Kasumi-1 (cell line): ENCODE results near the gene RNLS.

Experiments used
- DNase-seq, 2 experiments: peaks; one replicate each; lab custom pipeline; 2025; lab: John Stamatoyannopoulos, UW

Gene RNLS

DNA sequence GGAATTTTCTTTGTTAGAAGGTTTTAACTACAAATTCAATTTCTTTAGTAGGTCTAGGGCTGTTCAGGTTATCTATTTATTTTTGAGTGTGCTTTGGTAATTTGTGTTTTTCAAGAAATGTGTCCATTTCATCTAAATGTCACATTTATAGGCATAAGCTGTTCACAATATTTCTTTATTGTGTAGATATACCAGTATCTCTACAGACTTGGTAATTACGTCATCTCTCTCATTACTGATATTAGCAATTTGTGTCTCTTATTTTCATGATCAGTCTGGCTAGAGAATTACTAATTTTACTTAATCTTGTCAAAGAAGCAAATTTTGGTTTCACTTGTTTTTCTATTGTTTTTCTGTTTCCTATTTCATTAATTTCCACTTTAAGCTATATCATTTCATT is 152.0 kb downstream of the RNLS start:
- DNase-seq: no peak

DNA sequence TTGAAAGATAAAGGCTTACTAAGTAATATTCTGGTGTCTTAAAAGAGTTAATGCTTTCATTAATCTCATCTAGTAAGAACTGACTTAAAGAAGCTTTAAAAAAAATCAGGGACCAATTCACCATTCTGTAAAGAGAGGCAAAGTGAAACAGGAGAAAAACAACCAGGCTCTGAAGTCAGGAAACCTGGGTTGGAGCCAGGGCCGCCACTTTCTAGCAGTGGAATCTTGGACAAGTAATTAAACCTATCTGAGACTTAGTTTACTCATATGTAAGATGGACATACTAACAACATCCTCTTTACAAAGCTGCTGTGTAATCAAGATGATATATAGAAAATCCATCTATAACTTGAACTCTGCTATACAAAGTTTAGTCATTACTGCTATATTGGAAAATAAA is 154.1 kb downstream of the RNLS start:
- DNase-seq: no peak

DNA sequence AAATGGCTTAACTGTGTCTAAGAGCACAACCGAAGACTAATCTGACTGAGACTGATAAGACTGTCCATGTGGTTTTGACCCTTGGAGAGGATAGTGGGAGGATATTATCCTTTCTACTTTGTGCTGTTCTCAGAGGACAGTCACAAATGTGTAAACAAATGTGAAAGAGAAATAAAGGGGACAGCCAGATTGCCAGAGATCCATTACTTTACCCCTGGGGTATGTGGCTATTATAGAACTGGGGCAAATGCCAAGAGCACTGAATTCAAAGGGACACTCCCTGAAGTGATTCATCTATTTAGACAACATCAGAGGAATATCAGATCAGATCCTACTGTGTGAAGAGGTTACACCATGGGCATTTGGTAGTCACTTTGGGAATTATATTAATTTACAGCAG is 154.7 kb downstream of the RNLS start:
- no peak for DNase-seq

DNA sequence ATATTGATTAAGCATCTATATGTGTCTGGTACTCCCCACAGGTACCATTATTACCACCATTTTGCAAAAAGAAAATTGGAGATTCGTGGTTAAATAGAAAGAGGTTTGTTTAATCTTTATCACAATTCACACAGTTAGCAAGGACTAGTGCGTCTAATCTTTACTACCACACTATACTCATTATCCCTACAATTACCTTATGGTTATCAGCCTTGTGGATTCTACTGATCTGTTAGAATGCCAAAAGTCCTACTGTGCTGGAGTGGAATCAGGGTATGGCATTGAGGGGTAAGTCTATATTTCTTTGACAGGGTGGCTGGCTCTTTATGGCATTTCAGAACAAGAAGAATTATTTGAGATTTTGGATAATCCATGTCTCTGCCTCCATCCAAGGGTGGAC is 156.1 kb downstream of the RNLS start:
- DNase-seq: no peak

DNA sequence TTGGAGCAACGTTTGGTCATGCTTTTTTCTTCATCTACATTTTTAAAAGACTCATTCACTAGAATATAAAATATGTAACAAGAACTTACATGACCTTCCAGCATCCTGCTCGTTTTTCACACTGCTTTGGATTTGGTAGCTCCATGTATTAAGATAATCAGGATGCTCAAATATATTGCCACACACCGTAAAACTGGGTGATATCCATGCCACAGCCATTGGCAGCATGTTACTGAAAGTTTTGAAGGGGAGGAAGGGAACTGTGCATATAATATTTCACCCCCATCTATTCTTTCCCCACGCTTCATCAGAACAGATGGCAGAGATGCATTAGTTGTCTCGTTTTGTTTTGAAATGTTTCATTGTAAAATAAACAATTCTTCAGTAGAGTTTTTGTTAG is 158.2 kb downstream of the RNLS start:
- no peak for DNase-seq

DNA sequence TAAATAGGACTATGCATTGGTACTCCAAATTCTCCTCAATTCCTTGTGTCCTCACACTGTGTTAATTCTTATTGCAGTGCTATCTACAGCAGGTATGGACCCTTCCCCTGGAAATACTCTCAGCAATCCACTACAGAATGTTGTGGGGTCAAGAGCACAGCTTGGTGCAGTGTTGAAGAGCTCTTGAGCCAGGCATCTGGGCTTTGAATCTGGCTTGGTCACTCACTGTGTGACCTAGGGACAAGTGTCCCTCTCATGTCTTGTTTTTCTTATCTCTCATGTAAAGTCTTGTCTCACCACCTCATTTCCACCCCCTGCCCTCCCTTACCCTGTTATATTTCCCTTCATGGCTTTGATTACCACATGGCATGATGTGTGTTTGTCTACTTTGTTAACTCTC is 159.4 kb downstream of the RNLS start:
- no peak for DNase-seq

DNA sequence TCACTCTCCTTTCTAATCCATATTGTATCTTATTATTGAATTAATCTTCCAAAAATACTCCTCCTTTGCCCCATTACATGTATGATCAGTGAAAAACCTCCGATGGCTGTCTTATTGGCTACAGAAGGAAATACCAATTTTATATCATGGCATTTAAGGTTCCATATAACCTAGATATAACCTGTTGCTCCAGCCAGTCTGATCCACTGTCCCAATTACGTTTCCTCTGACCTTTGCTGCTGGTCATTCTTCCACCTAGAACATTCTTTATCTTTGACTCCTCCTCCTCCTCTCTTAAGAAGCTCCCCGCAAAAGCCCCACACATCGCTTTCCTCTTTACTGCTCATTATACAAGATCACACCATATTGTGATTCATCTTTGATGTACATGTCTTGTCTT is 161.5 kb downstream of the RNLS start:
- DNase-seq: no peak

DNA sequence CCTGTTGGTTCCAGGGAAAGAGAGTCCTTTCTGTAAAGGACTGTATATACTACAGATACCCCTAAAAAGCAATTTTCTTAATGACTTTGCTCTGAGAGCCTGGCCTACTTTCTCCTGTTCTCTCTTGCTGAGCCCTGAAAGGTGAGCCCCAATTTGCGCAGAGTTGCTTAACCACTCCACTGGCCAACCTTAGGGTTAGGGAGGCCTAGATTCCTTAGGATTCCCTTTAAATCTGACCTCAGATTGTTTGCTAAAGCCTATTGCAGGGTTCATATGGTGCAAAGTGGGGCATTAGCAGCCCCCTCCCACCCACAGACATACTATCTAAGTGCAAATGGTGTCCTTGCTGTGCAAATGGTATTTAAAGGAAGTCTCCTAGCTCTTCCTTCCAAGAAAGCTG is 164.2 kb downstream of the RNLS start:
- no peak for DNase-seq

DNA sequence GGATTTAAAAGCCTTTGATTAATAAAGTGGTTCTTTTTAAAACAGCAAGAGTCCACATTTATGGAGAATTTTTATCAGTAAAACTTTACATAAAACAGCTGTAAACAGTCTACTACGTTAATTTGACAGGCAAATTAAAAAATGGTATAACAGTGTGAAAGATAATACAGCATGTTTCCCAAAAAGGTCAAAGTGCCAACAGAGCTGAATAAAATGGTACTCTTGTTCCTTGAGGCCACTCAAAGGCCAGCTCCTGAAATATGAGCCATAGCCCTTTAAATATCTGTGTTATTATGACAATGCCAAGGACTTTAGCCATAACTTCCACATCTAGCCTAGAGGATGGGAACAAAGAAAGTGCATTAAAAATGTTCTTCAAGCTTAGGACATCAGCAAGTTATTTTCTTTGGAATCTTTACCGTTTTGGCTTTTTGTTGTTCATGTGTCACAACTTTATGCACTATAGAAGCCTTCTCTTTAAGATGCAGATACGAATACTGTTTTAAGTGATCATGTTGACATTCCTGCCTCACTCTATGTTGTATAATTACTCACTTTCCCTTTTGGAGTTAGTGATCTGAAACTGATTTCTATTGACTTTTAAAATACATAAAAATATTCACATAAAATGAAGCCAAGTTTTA is 165.6 kb downstream of the RNLS start:
- no peak for DNase-seq

DNA sequence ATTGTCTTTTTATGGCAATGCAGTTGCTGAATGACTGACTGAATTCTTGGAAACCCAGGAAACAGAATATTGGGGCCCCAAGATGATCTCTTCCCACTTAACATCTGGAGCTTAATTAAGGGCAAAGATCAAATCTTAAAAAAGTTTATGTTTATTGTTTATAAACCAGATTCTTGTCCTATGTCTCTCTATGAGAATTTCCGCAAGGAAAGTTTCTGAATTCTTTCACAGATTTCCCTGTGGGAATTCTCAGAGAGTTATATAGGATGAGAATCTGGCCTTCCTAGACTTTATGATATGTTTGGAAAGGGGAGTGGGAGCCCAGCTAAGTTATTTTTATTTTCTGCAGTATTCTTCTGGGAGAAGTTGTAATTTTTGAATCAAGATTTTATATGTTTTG is 166.3 kb downstream of the RNLS start:
- DNase-seq: no peak

DNA sequence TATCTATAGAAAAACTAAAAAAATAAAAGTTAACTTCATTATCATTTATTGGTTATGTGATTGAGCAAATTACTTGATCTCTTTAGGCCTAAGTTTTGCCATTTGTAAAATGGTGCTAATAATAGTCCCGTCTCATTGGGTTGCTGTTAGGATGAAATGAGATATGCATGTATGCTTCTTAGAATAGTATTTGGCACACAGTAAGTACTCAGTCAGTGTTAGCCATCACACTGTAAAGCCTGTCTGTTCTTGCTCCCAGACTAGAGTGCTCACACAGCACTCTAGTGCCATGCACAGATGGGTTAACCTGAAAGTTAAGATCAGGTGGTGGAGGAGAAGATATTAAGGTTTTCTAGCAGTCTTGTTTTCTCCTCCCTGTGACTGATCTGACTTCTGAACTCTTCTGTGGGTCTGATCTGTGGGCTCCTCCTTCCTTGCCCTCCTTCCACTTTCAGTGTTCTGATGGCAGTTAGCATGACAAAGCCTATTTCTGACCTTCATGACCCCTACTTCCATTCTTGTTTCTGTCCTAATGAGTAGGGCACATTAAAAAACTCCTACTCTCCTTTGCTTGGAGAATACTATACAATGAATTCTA is 167.5 kb downstream of the RNLS start:
- no peak for DNase-seq

DNA sequence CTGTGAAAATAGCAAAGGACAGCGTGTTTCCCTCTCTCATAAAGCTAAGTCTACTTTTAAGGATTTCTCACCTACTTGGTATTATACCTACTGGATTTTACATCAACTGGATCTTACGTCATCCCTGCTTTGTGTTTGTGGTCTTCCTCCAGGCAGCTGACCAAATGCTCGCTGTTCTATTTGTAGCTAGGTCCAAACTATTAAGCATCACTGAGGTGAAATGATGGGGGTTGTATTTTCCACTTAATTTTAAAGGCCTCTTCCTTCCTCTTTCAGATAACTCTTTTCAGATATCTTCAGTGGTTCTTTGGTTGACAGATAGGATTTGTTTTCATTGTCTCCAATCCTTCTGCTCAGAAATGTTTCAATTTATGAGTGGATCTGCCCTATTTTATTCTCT is 169.7 kb downstream of the RNLS start:
- DNase-seq: peak; percentile 28 to 34

DNA sequence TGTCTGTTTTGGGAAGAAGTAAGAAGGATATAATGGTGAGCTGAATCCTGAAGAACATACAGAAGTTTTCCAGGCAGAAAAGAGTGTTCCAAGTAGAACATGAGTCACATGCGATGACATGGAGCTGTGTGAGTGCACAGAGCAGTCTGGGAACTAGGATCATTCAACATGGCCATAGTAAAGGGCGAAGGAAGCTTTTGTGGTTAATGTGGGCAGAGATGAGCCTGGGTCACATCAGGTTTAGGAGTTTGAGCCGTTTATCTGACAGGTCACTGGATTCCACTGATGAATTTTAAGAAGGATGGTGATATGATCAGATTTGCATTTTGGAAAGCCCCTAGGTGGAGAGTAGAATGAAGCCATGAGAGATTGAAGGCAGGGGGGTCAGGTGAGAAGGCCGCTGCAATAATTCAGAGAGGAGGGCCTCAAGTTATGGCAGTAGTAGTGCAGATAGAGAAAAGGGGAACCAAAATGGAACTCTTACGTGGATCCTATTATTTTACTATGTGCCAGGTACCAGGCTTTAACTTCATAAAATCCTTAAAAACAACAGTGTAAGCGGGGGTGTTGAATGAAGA is 171.3 kb downstream of the RNLS start:
- no peak for DNase-seq

DNA sequence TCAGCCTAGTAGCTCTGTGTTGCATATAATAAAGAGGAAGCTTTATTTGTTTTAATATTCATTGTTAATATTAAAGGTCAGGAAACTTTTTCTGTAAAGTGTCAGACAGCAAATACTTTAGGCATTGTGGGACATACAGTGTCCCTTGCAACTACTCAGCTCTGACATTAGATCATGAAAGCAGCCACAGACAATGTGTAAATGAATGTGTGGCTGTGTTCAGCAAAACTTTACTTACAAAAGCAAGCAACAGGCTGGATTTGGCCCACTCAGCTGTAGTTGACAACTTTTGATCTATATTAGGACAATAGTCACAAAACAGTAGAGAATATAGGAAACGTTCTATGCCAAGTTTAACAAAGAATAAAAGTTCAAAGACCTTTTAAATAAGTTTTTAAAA is 173.3 kb downstream of the RNLS start:
- no peak for DNase-seq

DNA sequence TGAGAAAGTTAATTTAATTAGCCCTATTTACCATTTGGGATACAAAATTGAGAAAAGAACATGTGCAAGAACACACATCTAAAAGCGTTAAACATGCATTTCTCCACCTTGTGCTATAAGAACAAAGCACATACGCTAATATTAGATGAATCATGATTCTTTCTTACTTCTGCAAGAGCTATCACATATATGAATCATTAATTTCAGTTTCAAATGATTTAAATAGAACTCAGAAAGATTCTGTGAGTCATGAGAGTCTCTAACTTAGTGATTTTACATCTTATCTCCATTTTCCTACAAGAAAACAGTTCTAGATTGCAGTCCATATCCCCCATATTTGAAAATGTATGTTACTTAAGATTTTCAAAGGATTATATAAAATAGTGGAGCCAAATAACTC is 173.9 kb downstream of the RNLS start:
- DNase-seq: no peak

DNA sequence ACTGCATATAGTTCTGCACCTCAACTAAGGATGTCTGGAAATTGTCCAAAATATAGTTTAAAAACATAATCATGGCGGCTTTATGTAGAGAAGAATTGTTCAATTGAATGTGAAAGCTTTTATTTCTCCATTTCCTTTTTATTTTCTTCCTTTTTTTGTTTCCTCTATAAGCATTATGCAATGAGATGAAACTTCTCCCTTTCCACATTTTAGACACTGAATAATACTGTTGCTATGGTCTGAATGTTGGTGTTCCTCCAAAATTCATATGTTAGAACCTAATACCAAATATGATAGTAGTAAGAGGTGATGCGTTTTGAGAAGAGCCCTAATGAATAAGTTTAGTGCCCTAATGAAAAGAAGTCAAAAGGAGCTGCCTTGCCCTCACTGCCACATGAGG is 175.0 kb downstream of the RNLS start:
- DNase-seq: peak in 1 of 2 experiments; percentile 43

DNA sequence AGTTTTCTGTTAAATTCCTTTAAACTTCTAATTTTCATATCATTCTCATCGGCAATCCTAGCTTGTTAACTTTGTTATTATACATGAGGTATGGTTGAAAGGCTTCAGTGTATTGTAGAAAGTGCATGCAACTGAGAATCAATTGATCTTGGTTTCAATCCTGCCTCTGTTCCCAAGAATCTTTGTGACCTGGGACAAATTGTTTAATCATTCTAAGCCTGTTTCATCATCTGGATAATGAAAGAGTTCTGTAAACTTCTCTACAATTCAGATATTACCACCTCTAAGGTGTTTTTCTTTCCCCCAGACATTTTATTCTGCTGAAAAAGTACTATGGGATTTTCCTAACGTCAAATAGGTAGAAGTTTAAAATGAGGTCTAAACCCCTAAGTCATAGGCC is 179.0 kb downstream of the RNLS start:
- no peak for DNase-seq

DNA sequence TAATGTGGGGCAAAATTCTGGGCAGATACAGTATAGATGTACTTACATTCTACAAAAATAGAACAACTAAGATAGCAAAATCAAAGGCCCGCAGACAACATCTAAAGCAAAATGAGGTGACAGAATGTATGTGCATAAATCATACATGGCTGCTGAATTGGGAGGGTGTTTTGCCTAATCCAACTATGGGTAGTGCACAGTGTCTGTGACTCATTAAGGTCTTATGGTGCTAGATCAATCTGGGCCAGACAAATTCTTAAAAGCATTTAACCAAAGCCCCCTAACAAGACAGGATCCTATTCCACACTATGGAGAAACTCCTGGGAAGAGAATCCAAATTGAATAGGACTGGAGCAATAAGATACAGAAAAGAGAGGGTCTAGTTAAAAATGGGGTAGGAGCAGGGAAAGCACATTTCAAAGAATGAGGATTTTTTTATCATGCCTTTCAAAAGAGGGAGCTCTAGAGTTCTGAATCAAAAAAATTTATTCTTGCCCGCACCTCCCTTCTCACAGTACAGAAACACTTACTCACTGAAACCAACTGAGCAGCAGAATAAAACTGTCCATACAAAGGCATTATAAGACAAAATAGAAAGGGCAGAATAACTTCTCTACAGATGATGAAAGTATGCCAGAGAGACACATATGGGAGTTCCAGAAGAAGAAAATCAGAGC is 181.3 kb downstream of the RNLS start:
- DNase-seq: peak; percentile 69 to 71

DNA sequence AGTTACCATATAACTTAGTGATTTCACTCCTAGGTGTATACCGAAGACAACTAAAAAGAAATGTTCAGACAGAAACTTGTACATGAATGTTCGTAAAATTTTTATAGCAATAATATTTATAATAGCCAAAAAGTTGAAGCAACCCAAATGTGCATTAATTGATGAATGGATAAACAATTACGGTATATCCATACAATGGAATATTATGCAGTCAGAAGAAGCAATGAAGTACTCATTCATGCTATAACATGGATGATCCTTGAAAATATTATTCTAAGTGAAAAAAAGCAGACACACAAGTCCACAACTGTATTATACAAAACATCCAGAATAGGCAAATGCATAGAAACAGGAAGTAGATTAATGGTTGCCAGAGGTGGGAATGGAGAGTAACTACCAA is 183.9 kb downstream of the RNLS start:
- DNase-seq: no peak

DNA sequence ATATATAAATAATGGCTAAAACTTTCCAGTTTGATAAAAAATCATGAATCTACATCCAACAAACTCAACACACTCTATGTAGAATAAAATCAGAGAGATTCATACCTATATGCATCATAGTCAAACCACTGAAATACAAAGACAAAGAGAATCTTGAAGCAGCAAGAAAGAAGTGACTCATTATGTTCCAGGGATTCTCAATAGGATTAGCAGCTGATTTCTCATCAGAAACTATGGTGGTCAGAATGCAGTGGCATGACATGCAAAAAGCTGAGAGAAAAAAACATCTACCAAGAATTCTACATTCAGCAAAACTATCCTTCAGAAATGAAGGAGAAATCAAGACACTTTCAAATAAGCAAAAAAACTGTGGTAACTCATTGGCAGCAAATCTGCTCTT is 187.4 kb downstream of the RNLS start:
- peak; percentile 28 to 60 for DNase-seq

DNA sequence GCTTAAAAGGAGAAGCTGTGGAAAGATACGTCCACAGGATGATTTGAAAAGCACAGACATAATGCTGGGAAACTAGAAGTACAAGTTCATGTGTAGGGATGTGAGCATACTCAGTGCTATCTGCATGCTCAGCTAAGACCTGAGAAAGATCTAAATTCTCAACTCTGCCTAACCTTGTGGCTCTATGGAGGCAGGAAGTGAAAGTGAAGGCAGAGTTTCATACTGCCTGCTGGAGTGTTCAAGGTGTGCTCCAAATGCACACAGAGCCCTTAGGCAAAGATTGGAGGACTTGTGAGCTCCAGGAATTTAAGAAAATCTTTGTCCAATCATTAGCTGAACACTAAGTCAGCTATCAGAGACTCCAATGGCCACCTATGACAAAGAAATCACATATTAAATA is 190.9 kb downstream of the RNLS start:
- no peak for DNase-seq

DNA sequence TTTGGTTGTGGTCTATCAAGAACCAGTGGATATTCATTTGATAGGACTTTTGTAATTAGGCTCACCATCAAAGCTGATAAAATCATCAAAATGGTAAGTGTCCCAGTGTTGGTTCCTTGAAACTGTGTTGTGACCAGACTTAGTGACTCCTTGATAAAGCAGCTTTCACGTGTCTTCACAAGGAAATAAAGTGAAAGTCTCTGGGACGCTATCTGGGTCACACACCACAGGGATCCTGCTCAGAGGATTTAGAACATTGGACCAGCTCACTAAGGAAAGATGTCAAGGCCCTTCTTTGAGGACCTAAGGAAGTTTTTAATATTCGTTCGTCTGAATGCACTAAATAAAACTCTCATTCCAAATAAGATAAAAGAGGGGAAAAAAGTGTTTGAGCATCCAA is 193.1 kb downstream of the RNLS start:
- no peak for DNase-seq

DNA sequence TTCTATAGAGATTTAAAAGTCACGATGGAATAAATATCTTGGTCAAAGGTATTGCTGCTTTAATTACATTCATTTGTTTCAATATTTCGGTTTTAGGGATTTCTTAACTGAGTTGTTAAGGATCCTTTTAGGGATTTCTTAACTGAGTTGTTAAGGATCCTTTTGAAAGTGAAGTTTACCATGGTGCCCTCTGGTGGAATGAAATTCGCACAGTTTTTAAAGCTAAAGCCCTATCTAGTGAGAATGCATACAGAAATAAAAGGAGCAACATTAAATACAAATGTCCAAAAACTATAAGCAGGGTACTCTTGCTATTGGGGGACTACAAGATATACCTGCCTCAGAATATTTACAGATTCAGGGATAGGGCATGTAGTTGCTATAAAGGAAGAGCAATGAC is 193.7 kb downstream of the RNLS start:
- peak; percentile 84 to 93 for DNase-seq
